ENCODE data around the gene NMNAT2.

DNA sequence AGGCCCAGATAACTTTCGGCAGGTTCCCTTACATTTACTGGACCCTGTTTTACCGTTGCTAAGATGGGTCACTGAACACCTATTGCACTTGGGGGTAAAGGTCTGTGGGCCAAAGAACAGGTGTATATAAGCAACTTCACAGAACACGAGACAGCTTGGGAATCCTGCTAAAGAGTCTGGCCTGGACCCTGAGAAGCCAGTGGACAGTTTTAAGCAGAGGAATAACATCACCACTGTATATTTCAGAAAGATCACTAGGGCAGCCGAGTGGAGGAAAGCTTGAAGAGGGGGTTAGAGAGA, 177.7 kb downstream of the NMNAT2 start:
- TF ChIP-seq ZC3H10 (CRISPR knock-in tag; IDR thresholded peaks at IDR 0.05) (no peak), ZFP3 (CRISPR knock-in tag; IDR thresholded peaks at IDR 0.05) (no peak), ZNF565 (CRISPR knock-in tag; conservative IDR thresholded peaks at IDR 0.05; ENCODE audit: low read depth) (no peak), BACH2 (CRISPR knock-in tag; IDR thresholded peaks at IDR 0.05; ENCODE audit: borderline replicate concordance) (no peak), ISL1 (CRISPR knock-in tag; IDR thresholded peaks at IDR 0.05) (no peak), ZNF70 (CRISPR knock-in tag; IDR thresholded peaks at IDR 0.05) (no peak)
- TF ChIP-seq, protein P1, sequence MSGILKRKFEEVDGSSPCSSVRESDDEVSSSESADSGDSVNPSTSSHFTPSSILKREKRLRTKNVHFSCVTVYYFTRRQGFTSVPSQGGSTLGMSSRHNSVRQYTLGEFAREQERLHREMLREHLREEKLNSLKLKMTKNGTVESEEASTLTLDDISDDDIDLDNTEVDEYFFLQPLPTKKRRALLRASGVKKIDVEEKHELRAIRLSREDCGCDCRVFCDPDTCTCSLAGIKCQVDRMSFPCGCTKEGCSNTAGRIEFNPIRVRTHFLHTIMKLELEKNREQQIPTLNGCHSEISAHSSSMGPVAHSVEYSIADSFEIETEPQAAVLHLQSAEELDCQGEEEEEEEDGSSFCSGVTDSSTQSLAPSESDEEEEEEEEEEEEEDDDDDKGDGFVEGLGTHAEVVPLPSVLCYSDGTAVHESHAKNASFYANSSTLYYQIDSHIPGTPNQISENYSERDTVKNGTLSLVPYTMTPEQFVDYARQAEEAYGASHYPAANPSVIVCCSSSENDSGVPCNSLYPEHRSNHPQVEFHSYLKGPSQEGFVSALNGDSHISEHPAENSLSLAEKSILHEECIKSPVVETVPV (CRISPR knock-in tag; IDR thresholded peaks at IDR 0.05) = no peak
- TF ChIP-seq, protein P2, sequence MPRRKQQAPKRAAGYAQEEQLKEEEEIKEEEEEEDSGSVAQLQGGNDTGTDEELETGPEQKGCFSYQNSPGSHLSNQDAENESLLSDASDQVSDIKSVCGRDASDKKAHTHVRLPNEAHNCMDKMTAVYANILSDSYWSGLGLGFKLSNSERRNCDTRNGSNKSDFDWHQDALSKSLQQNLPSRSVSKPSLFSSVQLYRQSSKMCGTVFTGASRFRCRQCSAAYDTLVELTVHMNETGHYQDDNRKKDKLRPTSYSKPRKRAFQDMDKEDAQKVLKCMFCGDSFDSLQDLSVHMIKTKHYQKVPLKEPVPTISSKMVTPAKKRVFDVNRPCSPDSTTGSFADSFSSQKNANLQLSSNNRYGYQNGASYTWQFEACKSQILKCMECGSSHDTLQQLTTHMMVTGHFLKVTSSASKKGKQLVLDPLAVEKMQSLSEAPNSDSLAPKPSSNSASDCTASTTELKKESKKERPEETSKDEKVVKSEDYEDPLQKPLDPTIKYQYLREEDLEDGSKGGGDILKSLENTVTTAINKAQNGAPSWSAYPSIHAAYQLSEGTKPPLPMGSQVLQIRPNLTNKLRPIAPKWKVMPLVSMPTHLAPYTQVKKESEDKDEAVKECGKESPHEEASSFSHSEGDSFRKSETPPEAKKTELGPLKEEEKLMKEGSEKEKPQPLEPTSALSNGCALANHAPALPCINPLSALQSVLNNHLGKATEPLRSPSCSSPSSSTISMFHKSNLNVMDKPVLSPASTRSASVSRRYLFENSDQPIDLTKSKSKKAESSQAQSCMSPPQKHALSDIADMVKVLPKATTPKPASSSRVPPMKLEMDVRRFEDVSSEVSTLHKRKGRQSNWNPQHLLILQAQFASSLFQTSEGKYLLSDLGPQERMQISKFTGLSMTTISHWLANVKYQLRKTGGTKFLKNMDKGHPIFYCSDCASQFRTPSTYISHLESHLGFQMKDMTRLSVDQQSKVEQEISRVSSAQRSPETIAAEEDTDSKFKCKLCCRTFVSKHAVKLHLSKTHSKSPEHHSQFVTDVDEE (CRISPR knock-in tag; IDR thresholded peaks at IDR 0.05) = no peak
- TF ChIP-seq, protein P3, sequence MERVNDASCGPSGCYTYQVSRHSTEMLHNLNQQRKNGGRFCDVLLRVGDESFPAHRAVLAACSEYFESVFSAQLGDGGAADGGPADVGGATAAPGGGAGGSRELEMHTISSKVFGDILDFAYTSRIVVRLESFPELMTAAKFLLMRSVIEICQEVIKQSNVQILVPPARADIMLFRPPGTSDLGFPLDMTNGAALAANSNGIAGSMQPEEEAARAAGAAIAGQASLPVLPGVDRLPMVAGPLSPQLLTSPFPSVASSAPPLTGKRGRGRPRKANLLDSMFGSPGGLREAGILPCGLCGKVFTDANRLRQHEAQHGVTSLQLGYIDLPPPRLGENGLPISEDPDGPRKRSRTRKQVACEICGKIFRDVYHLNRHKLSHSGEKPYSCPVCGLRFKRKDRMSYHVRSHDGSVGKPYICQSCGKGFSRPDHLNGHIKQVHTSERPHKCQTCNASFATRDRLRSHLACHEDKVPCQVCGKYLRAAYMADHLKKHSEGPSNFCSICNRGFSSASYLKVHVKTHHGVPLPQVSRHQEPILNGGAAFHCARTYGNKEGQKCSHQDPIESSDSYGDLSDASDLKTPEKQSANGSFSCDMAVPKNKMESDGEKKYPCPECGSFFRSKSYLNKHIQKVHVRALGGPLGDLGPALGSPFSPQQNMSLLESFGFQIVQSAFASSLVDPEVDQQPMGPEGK (CRISPR knock-in tag; IDR thresholded peaks at IDR 0.05; ENCODE audit: borderline replicate concordance) = no peak
- TF ChIP-seq, protein P4, sequence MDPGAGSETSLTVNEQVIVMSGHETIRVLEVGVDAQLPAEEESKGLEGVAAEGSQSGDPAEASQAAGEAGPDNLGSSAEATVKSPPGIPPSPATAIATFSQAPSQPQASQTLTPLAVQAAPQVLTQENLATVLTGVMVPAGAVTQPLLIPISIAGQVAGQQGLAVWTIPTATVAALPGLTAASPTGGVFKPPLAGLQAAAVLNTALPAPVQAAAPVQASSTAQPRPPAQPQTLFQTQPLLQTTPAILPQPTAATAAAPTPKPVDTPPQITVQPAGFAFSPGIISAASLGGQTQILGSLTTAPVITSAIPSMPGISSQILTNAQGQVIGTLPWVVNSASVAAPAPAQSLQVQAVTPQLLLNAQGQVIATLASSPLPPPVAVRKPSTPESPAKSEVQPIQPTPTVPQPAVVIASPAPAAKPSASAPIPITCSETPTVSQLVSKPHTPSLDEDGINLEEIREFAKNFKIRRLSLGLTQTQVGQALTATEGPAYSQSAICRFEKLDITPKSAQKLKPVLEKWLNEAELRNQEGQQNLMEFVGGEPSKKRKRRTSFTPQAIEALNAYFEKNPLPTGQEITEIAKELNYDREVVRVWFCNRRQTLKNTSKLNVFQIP (CRISPR knock-in tag; IDR thresholded peaks at IDR 0.05; ENCODE audit: borderline replicate concordance, low read depth) = no peak

Measured in SK-N-SH treated with all-trans-retinoic acid at 6 μM for 48 hours (cell line).